ENCODE measurements around the gene SCUBE1.

Gene SCUBE1

GRCh38 chr22:43234264-43234988 is 108.7 kb downstream of the SCUBE1 start:
- Mint-ChIP-seq H3K4me1 (peaks cover 2% of the 10 kb centered on the region), H3K4me3 (no peak overlapping the region), H3K36me3 (ENCODE audit: low read depth) (no peaks in the 10 kb centered on the region), H3K27me3 (peaks cover 1% of the 10 kb centered on the region), H3K9me3 (no peaks in the 10 kb centered on the region), H3K27ac (no peak overlapping the region)
- no peak for ATAC-seq
- no peak for DNase-seq

GRCh38 chr22:43233529-43233928 is 109.6 kb downstream of the SCUBE1 start:
- H3K9me3 Mint-ChIP-seq, result no peaks in the 10 kb centered on the region
- no peak for ATAC-seq
- peaks cover 1% of the 10 kb centered on the region for H3K27me3 Mint-ChIP-seq
- no peak for DNase-seq
- H3K4me3 Mint-ChIP-seq, result no peak overlapping the region
- H3K4me1 Mint-ChIP-seq, result peaks cover 2% of the 10 kb centered on the region
- H3K27ac Mint-ChIP-seq, result no peak overlapping the region
- H3K36me3 Mint-ChIP-seq (ENCODE audit: low read depth), result no peaks in the 10 kb centered on the region

- no peak overlapping the region for H3K27ac Mint-ChIP-seq
- peaks cover 4% of the 10 kb centered on the region for H3K27me3 Mint-ChIP-seq
- no peaks in the 10 kb centered on the region for H3K36me3 Mint-ChIP-seq (ENCODE audit: low read depth)
- ATAC-seq (no peak), DNase-seq (no peak)
- H3K4me1 Mint-ChIP-seq, result peaks cover 2% of the 10 kb centered on the region
- H3K4me3 Mint-ChIP-seq, result no peak overlapping the region
- no peaks in the 10 kb centered on the region for H3K9me3 Mint-ChIP-seq
Measured at GRCh38 chr22:43232445-43232844, 110.7 kb downstream of the SCUBE1 start.

GRCh38 chr22:43231724-43232034 is 111.5 kb downstream of the SCUBE1 start:
- no peak for DNase-seq

GRCh38 chr22:43230971-43231723 is 112.0 kb downstream of the SCUBE1 start:
- Mint-ChIP-seq H3K4me1 (peaks cover 4% of the 10 kb centered on the region), H3K27ac (no peak overlapping the region), H3K9me3 (no peaks in the 10 kb centered on the region), H3K27me3 (peaks cover 4% of the 10 kb centered on the region), H3K4me3 (no peak overlapping the region), H3K36me3 (ENCODE audit: low read depth) (no peaks in the 10 kb centered on the region)
- DNase-seq, result peak; percentile 74
- ATAC-seq, result peak; percentile 31

More at GRCh38 chr22:43231724-43232034, 111.5 kb downstream of the SCUBE1 start:
- peaks cover 4% of the 10 kb centered on the region for H3K4me1 Mint-ChIP-seq
- H3K27ac Mint-ChIP-seq, result no peak overlapping the region
- ATAC-seq, result no peak
- H3K27me3 Mint-ChIP-seq, result peaks cover 4% of the 10 kb centered on the region
- H3K9me3 Mint-ChIP-seq, result no peaks in the 10 kb centered on the region
- H3K4me3 Mint-ChIP-seq, result no peak overlapping the region
- H3K36me3 Mint-ChIP-seq (ENCODE audit: low read depth), result no peaks in the 10 kb centered on the region

- Mint-ChIP-seq H3K4me3 (no peak overlapping the region), H3K27ac (no peak overlapping the region), H3K4me1 (peaks cover 9% of the 10 kb centered on the region), H3K9me3 (no peaks in the 10 kb centered on the region), H3K36me3 (ENCODE audit: low read depth) (no peaks in the 10 kb centered on the region), H3K27me3 (peaks cover 4% of the 10 kb centered on the region)
- no peak for DNase-seq
- no peak for ATAC-seq
Measured at GRCh38 chr22:43230571-43230970, 112.6 kb downstream of the SCUBE1 start.

- Mint-ChIP-seq H3K27ac (no peak overlapping the region), H3K9me3 (no peaks in the 10 kb centered on the region), H3K4me3 (no peak overlapping the region), H3K36me3 (ENCODE audit: low read depth) (no peaks in the 10 kb centered on the region), H3K4me1 (peaks cover 11% of the 10 kb centered on the region), H3K27me3 (peaks cover 4% of the 10 kb centered on the region)
- no peak for DNase-seq
- ATAC-seq, result no peak
Measured at GRCh38 chr22:43228863-43229262, 114.3 kb downstream of the SCUBE1 start.

- no peaks in the 10 kb centered on the region for H3K9me3 Mint-ChIP-seq
- H3K27me3 Mint-ChIP-seq, result peaks cover 4% of the 10 kb centered on the region
- no peak overlapping the region for H3K4me3 Mint-ChIP-seq
- ATAC-seq (no peak), DNase-seq (peak; percentile 51)
- H3K27ac Mint-ChIP-seq, result peak overlapping the region; percentile 55
- H3K36me3 Mint-ChIP-seq (ENCODE audit: low read depth), result no peaks in the 10 kb centered on the region
- H3K4me1 Mint-ChIP-seq, result peaks cover 11% of the 10 kb centered on the region
Measured at GRCh38 chr22:43228330-43228729, 114.8 kb downstream of the SCUBE1 start.

GRCh38 chr22:43227239-43227630 is 115.9 kb downstream of the SCUBE1 start:
- no peak for DNase-seq
- Mint-ChIP-seq H3K27me3 (peaks cover 4% of the 10 kb centered on the region), H3K4me3 (no peak overlapping the region), H3K27ac (no peak overlapping the region), H3K9me3 (no peaks in the 10 kb centered on the region), H3K36me3 (ENCODE audit: low read depth) (no peaks in the 10 kb centered on the region), H3K4me1 (peaks cover 11% of the 10 kb centered on the region)
- no peak for ATAC-seq

- no peak overlapping the region for H3K4me3 Mint-ChIP-seq
- no peaks in the 10 kb centered on the region for H3K36me3 Mint-ChIP-seq (ENCODE audit: low read depth)
- H3K4me1 Mint-ChIP-seq, result peaks cover 11% of the 10 kb centered on the region
- DNase-seq (no peak), ATAC-seq (peak; percentile 26)
- H3K9me3 Mint-ChIP-seq, result no peaks in the 10 kb centered on the region
- H3K27ac Mint-ChIP-seq, result no peak overlapping the region
- H3K27me3 Mint-ChIP-seq, result peaks cover 4% of the 10 kb centered on the region
Measured at GRCh38 chr22:43226377-43227238, 116.6 kb downstream of the SCUBE1 start.

GRCh38 chr22:43225609-43226008 is 117.6 kb downstream of the SCUBE1 start:
- Mint-ChIP-seq H3K4me1 (peaks cover 10% of the 10 kb centered on the region), H3K27me3 (peaks cover 3% of the 10 kb centered on the region), H3K4me3 (no peak overlapping the region), H3K27ac (peak overlapping the region; percentile 37), H3K36me3 (ENCODE audit: low read depth) (no peaks in the 10 kb centered on the region), H3K9me3 (no peaks in the 10 kb centered on the region)
- no peak for DNase-seq
- ATAC-seq, result peak; percentile 16

GRCh38 chr22:43222987-43223386 is 120.2 kb downstream of the SCUBE1 start:
- Mint-ChIP-seq H3K4me1 (peaks cover 10% of the 10 kb centered on the region), H3K27ac (no peak overlapping the region)
- ATAC-seq, result no peak

GRCh38 chr22:43222262-43222661 is 120.9 kb downstream of the SCUBE1 start:
- Mint-ChIP-seq H3K27me3 (no peaks in the 10 kb centered on the region), H3K36me3 (ENCODE audit: low read depth) (no peaks in the 10 kb centered on the region), H3K27ac (no peak overlapping the region), H3K4me3 (no peak overlapping the region), H3K4me1 (peaks cover 10% of the 10 kb centered on the region), H3K9me3 (no peaks in the 10 kb centered on the region)
- DNase-seq (no peak), ATAC-seq (no peak)

More at GRCh38 chr22:43222987-43223386, 120.2 kb downstream of the SCUBE1 start:
- Mint-ChIP-seq H3K9me3 (no peaks in the 10 kb centered on the region), H3K27me3 (no peaks in the 10 kb centered on the region), H3K36me3 (ENCODE audit: low read depth) (no peaks in the 10 kb centered on the region), H3K4me3 (no peak overlapping the region)
- DNase-seq, result no peak

- H3K36me3 Mint-ChIP-seq (ENCODE audit: low read depth), result no peaks in the 10 kb centered on the region
- ATAC-seq (no peak), DNase-seq (no peak)
- H3K4me3 Mint-ChIP-seq, result no peak overlapping the region
- H3K27me3 Mint-ChIP-seq, result no peaks in the 10 kb centered on the region
- H3K9me3 Mint-ChIP-seq, result no peaks in the 10 kb centered on the region
- no peak overlapping the region for H3K27ac Mint-ChIP-seq
- H3K4me1 Mint-ChIP-seq, result peaks cover 4% of the 10 kb centered on the region
Measured at GRCh38 chr22:43220625-43221380, 122.4 kb downstream of the SCUBE1 start.

All from activated naive CD8-positive, alpha-beta T cell treated with anti-CD3 and anti-CD28 coated beads, Interleukin-2, amount 50 U/mL, for 24 hours (primary cell).